Upper lobe of right lung (tissue), 1 donor: ENCODE data around the gene NOA1. TPM values are rescaled to one million over a fixed set of nuclear protein-coding genes. Genes with fewer than 3 reads are reported as not detected.

ENCODE experiments used
- ATAC-seq: fragments of 200-7000 bp; cut with Tn5 transposase; one replicate; pipeline ENCODE4 v1.9.1; 2020; ENCODE audit warnings: mild to moderate bottlenecking, moderate library complexity
- DNase-seq: peaks from one replicate; pipeline ENCODE4 v3.0.0-alpha.2; 2020
- H3K27ac ChIP-seq: fragments of 200-600 bp; one replicate; pipeline ENCODE4 v1.8.0; 2022
- H3K27me3 ChIP-seq: fragments of 200-600 bp; one replicate; pipeline ENCODE4 v1.8.0; 2022; ENCODE audit warnings: mild to moderate bottlenecking
- H3K36me3 ChIP-seq: fragments of 200-600 bp; one replicate; pipeline ENCODE4 v1.8.0; 2022
- H3K4me1 ChIP-seq: fragments of 200-600 bp; one replicate; pipeline ENCODE4 v1.8.0; 2022
- H3K4me3 ChIP-seq: fragments of 200-600 bp; one replicate; pipeline ENCODE4 v1.8.0; 2022; ENCODE audit warnings: mild to moderate bottlenecking
- H3K9me3 ChIP-seq: fragments of 200-600 bp; one replicate; pipeline ENCODE4 v1.8.0; 2022
- intact Hi-C: fragments of 100-400 bp; cut with DNase I; formaldehyde crosslinking; loops from one replicate; pipeline ENCODE4 v1.11.0; 2022
- total RNA-seq: library from RNA; stranded (reverse); fragmentation: NEBNext Ultra II Directional; extraction: Animal tissue kit (Norgen Biotek cat#: 25700); gene quantifications from one replicate; pipeline ENCODE4 v1.2.1, GENCODE V29; 2021
- TF ChIP-seq, protein P1 (sequence below): fragments of 200-600 bp; IDR thresholded peaks from one replicate; pipeline ENCODE4 v1.8.0; 2022; ENCODE audit warnings: antibody characterized with exemption
- donor health status: DM: no; HTN: yes; CAD: no; lungs with severe emphysema.

NOA1 gene
- total RNA-seq, 1 donor from 2014 or later, result 14.5 TPM

- no peaks in the 10 kb centered on the region for H3K9me3 ChIP-seq
- H3K4me1 ChIP-seq, result peaks cover 28% of the 10 kb centered on the region
- no peaks in the 10 kb centered on the region for H3K27me3 ChIP-seq
- H3K36me3 ChIP-seq, result peaks cover 14% of the 10 kb centered on the region
- DNase-seq (no peak), ATAC-seq (no peak)
- H3K27ac ChIP-seq, result no peak overlapping the region
- H3K4me3 ChIP-seq, result no peak overlapping the region
- TF ChIP-seq, protein P1, sequence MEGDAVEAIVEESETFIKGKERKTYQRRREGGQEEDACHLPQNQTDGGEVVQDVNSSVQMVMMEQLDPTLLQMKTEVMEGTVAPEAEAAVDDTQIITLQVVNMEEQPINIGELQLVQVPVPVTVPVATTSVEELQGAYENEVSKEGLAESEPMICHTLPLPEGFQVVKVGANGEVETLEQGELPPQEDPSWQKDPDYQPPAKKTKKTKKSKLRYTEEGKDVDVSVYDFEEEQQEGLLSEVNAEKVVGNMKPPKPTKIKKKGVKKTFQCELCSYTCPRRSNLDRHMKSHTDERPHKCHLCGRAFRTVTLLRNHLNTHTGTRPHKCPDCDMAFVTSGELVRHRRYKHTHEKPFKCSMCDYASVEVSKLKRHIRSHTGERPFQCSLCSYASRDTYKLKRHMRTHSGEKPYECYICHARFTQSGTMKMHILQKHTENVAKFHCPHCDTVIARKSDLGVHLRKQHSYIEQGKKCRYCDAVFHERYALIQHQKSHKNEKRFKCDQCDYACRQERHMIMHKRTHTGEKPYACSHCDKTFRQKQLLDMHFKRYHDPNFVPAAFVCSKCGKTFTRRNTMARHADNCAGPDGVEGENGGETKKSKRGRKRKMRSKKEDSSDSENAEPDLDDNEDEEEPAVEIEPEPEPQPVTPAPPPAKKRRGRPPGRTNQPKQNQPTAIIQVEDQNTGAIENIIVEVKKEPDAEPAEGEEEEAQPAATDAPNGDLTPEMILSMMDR, result no peak
- intact Hi-C loops, result no loop called here
Measured at GRCh38 chr4:56981795-56982201, 4.4 kb upstream of the NOA1 start.

DNA sequence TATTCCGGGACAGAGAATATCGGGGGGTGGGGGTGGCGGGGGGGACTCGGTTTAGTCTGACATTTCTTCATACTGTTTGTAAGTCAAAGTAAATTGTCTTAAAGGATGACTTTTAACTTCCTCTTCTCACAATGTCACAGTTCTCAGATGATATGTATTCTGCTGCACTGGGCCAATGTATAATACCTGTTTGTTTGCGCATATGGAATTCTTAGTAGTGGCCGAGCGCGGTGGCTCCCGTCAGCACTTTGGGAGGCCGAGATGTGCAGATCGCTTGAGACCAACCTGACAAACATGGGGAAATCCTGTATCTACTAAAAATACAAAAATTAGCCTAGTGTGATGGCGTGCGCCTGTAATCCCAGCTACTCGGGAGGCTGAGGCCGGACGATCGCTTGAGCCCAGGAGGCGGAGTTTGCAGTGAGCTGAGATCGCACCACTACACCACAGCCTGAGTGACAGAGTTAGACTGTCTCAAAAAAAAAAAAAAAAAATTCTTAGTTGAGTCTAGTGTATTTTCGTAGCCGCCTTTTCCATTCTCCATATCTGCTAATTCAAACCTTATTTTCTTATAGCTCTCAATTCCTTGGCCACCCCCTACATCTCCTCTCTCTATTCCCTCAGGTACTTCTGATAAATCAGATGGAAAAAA lies 2.1 kb upstream of the NOA1 start:
- H3K9me3 ChIP-seq, result no peaks in the 10 kb centered on the region
- TF ChIP-seq, protein P1, result no peak
- H3K4me1 ChIP-seq, result peaks cover 44% of the 10 kb centered on the region

GRCh38 chr4:56978750-56979303 lies 1.4 kb upstream of the NOA1 start, which contains the start of gene POLR2B:
POLR2B (plus strand) TSS chr4:56978896; CDS start chr4:56978986, 90 bp downstream.
- H3K27ac ChIP-seq, result peak within 1 kb of the TSS; percentile 79
- peaks cover 48% of the 10 kb centered on the region for H3K4me1 ChIP-seq
- ATAC-seq (peak; percentile 88), DNase-seq (peak; percentile 96)
- TF ChIP-seq, protein P1, result no peak
- H3K9me3 ChIP-seq, result no peaks in the 10 kb centered on the region
- H3K27me3 ChIP-seq, result no peaks in the 10 kb centered on the region
- H3K36me3 ChIP-seq, result peaks cover 5% of the 10 kb centered on the region
- intact Hi-C loops, result no loop called here
- H3K4me3 ChIP-seq, result peak within 1 kb of the TSS; percentile 86

More for the DNA sequence above, 2.1 kb upstream of the NOA1 start:
- intact Hi-C loops, result no loop called here
- DNase-seq (no peak), ATAC-seq (no peak)
- Histone ChIP-seq H3K4me3 (peak overlapping the region; percentile 86), H3K27ac (peak overlapping the region; percentile 79), H3K27me3 (no peaks in the 10 kb centered on the region), H3K36me3 (no peaks in the 10 kb centered on the region)

DNA sequence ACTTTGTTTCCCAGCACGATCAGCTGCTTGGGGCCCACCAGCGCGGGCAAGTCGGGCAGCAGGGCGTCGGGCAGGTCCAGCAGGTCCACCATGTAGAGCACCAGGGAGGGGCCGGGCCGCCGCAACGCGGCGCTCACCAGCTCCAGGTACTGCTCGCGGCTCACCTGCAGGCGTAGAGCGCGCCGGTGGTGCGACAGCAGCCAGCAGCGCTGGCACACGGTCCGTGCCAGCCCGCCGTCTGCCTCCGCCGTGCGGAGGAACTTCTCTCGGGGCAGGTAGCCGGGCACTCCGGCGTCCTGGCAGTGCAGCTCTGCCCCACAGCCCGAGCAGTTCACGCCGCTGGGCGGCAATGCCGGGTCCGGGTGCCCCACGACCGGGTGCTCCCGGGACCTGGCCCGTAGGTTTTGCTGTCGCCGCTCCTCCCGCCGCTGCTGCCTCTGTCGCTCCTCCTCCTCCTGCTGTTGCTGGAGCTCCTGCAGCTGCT lies 527 bp downstream of the NOA1 start:
- Histone ChIP-seq H3K9me3 (no peaks in the 10 kb centered on the region), H3K36me3 (peaks cover 24% of the 10 kb centered on the region), H3K4me3 (peak overlapping the region; percentile 86), H3K4me1 (peaks cover 40% of the 10 kb centered on the region), H3K27me3 (no peaks in the 10 kb centered on the region), H3K27ac (peak overlapping the region; percentile 79)
- intact Hi-C loops, result no loop called here
- TF ChIP-seq, protein P1, result no peak
- DNase-seq (peak; percentile 89), ATAC-seq (peak; percentile 80)

DNA sequence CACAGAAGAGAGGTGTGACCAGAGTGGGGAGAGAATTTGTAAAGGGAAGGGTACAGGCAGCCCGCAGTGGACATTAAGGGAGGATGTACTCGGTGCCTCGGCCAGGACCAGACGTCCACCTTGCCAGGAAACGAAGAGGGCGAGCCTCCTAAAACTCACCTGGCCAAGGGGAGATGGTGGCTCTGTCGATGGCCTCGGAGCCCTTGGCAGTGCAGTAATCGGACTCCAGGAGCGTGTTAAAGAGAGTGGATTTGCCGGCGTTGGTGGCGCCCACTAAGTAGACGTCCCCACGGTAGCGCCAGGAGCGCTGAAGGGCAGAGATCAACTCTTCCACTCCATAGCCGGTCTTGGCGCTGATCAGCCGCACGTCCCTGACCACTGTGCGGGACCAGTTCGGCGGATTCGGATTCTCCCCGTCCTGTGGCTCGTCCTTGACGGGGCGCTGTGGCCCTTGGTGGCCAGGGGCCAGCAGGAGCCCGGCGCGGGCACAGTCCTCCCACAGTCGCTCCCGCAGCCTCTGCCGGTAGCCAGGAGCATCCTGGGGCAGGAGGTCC lies 1.0 kb downstream of the NOA1 start:
- H3K27ac ChIP-seq, result peak overlapping the region; percentile 79
- peaks cover 30% of the 10 kb centered on the region for H3K36me3 ChIP-seq
- no peaks in the 10 kb centered on the region for H3K27me3 ChIP-seq
- TF ChIP-seq, protein P1, result no peak
- DNase-seq, result peak; percentile 70
- H3K4me1 ChIP-seq, result peaks cover 35% of the 10 kb centered on the region
- H3K4me3 ChIP-seq, result peak overlapping the region; percentile 86
- intact Hi-C loops, result no loop called here
- H3K9me3 ChIP-seq, result no peaks in the 10 kb centered on the region
- peak; percentile 1 for ATAC-seq
